Activated CD4-positive, alpha-beta T cell treated with anti-CD3 and anti-CD28 coated beads, Interleukin-2, amount 50 U/mL, for 1 hour (primary cell): ENCODE measurements around the gene CACNA2D1.

ENCODE experiments used
- DNase-seq: peaks from one replicate; pipeline ENCODE4 v3.0.0-alpha.2; 2020

The CACNA2D1 gene

DNA sequence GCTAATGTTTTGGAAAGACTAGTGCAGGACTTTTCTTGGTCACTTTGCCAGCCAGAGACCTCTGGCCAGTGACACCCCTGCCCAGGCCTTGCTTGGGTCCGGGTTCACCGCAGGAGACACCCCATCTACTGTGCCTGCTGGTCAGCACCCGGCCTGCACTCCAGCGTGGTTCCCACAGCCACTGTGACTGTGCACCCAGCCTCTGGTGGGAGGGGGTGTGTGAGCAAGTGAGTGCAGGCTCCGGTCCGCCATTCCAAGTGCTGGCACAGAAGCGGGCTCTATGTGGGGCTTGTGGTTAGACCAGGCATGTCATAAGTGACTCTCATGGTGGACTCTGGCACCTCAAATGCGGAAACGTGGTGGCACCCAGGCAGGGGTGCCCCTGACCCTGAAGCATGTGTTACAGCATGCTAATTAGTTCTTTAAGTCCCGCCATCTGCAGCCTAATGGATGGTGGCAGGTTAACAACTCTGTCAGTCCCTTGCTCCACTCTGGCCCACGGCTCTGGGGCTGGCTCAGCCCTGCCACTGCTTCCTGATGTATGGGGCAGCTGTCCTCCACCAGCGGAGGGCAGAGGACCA is 361.8 kb downstream of the CACNA2D1 start:
- DNase-seq: no peak

DNA sequence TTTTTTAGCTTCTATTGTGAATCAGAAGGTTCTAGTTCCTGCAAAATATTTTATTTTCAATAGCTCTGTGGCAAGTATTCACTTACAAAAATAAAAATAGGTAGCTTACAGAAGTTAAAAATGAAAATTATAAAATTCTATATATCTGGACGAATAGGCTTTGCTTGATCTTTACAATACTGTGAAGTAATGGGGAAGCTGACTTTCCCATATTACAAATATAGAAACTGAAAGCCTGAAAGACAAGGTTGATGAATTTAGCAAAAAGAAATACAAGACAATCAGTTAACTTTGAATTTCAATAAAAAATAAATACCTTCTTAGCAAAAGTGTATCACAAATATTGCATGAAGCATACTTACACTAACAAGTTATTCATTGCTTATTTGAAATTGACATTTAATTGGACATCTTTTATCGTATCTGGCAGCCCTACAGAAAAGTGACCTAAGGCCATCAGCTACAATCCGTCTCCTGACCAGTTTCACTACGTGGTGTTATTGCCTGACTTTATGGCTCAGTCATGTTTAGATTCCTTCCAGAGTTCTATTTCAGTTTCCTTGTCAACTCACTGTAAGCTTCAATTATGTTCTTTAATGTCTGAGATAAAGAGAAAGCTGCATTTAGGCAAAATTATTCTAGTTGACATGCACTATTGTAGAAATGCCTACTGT is 363.2 kb downstream of the CACNA2D1 start:
- no peak for DNase-seq

DNA sequence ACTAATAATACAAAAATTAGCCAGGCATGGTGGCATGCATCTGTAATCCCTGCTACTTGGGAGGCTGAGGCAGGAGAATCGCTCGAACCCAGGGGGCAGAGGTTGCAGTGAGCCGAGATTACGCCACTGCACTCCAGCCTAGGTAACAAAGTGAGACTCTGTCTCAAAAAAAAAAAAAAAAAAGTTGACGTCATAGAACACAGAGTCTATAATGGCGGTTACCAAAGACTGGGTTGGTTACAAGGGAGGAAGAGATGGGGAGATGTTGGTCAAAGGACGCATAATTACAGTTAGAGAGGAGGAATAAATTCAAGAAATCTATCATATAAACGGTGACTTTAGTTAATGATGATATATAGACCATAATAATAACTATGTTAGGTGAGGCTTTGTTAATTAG is 364.1 kb downstream of the CACNA2D1 start:
- no peak for DNase-seq

DNA sequence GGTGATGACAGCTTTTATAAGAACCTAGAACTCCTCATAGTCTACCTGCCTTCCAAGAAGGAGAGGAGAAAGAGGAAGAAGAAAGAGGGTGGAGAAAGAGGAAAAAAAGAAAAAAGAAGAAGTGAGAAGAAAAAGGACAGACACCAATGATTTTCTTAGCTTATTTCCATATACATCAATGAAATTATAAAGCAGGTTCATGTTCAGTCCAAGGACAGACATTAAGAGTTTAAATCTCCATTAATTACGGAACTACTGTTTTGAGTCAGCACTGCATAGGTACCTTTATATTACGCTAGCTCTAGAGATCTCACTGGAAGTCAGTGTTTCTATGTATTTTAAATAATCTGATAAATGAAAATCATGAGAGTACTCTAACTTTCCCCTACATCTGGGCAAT is 364.8 kb downstream of the CACNA2D1 start:
- DNase-seq: no peak

DNA sequence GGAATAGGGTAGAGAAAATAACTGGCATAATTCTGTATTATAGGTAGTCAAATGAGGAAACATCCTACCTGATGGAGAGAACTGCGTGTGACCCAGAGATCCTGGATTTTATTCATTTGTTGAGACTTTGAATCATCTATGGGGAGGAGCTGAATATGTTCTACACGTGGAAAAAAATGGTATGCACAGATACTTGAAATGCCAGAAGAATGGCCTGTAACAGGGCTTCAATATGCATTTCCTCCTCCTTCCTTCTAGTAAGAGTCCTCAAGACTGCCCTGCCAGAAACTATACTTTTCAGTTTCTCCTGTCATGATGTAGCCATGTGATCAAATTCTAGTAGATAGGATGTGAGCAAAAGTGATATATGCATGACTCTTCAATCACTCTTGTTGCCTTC is 372.1 kb downstream of the CACNA2D1 start:
- no peak for DNase-seq

DNA sequence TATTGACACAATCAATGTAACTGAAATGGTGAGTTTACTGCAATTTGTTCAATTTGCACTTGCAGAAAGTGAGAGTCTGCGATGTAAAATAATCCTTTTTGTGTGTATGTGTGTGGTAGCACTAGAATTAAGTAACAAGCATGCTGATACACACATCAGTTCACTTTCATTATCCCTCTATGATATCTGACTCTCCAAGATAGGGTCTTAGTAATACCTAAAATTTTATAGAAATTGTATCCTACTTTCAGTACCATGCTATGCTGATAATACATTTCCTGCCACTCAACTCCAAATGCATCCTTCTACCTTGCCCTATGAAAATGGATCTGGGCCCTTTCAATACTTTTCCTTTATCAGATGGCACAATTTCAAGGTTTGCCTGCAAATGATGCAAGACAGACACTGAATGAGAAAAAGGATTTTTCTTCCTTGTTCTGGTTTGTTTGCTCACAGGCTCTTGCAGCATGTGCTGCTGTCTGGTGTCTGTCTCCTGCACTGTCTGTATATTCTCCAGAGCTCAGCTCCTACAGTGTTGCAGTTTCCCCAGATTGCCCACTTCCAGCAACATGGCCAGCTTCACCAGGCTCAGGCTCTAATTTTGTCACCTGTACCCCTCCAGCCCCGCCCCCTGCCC is 375.8 kb downstream of the CACNA2D1 start:
- DNase-seq: no peak

DNA sequence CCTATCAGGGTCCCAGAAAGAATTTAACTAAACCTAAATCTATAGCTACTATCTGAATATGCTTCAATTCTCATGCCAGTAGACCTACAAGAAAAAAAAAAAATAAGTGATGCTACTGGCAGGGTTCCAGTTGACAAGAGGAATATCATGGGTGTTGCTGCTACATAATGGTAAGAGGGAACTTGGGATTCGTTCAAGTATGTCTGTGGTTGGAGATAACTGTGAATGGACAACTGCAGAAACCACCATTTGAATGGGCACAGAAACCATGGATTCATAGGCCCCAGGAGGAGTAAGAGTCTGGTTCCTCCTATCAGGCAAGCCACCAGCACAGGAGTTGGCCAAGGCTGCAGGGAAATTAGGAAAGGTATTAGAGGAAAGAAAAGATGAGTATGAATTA is 386.1 kb downstream of the CACNA2D1 start:
- DNase-seq: no peak

DNA sequence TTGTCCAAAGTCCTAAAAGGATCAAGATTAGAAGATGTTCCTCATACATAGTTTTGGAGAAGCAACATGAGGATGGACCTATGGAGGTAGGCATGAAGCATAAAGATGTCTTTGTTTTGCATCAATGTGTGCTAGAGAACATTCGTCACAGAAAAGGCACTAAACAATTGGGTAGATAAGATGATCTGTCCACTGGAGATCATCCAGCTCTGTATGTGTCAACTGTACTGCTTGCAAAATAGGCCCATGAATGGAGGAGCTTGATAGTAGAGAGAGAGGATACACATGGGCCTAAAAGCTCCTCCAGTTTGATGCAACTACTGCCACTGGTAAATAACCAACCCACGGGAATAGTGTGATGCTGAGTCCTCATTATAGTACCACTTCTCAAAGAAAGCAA is 387.3 kb downstream of the CACNA2D1 start:
- DNase-seq: no peak

DNA sequence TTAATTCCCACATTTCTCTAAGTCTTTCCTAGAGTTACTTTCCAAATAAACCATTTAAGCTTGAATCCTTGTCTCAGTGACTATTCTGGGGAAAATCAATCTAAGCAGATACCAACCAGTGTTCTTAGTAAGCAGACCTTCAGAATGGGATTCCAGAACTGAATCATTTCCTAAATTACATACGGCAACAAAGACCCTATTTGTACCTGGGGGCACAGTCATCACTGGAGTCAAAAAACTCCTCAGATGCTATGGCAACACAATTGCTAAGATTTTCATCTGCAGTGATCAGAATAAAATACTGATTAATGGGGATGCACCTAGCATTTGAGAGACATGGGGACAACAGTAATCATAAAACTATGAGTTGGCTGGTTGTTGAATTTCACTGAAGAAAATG is 389.0 kb downstream of the CACNA2D1 start:
- DNase-seq: no peak

DNA sequence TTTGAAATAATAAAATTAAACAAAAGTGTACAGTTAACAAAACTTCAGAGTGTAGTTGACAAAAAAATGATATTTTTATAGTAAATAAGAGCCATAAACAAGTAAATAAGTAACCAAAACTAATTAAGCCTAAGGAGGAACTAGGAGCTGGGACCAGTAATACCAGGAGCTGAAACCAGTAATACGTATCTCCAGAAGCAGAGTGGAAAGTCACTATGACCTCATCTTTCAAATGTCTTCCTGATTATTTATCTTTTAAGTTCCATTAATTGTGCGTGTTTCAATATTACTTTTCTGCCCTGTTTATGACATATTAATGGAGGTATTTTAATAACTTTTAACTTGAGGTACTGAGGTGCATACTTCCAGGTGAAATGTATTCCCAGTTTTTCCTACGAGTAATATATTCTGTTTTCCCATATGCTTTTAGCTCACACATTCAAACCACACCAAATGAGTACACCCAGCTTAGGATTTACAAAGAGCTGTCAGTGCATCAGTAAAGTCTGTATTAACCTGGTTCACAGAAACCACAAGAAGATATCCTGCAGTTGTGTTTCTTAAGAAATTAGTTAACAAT is 390.0 kb downstream of the CACNA2D1 start:
- no peak for DNase-seq

DNA sequence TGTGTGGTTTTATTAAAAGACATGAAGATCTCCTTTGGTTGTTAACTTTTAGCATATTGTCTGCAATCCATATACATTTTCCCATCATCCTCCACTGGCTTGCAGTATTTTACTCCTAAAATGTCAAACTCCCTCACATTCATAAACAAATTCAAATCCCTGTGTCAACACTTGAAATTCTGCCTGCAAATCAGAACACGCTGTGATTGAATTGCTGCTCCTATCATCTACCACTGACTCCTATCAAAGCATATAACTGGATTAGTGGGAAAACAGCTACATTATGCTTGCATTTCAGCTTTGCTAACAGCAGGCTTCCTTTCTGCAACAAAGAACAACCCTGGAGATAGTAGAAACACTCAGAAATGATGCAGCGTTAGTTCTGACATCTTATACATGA is 392.0 kb downstream of the CACNA2D1 start:
- no peak for DNase-seq

DNA sequence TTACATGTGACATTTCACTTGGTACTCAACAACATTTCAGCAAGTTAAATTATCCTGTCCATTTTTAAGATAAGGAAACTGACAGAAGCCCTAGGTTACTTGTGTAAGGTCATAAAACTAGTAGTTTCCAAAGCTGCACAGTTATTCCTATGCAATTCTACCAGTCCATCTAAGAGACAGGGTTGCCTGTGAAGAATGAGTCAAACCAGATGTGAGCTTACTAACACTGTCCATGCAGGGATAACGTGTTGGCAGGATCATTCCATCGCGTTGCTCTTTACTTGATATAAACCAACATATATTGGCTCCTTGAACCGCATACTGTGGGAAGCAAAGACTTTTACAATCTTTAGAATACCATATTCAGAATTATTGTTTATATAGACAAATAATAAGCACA is 392.8 kb downstream of the CACNA2D1 start:
- no peak for DNase-seq

DNA sequence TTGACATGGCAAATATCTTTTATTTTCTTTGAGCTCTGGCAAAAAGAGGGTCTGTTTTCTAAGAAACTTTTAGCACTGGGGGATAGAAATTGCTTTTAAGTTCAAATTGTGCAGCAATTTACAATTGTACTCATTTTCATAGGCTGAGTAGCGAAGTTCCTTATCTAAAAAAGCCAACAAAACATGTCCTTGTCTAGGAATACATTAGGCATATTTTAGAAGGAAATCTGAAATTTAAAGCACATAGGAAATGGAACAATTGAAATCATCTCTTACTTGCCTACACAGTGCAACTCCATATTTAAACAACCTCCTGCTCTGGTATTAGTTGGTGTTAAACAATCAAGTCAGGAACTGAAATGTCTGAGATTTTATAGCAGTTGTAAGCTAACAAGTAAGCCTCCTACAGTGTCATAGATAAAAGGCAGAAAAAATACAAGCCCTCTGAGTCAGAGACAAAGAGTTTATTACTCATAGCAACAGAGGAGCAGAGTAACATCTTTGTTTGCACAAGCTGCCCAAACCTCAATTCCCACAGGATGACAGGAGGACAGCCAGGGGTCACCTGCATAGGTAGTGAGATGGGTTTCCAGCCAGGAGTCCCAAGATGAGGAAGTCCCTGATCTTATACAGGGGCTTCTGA is 393.6 kb downstream of the CACNA2D1 start:
- DNase-seq: no peak

DNA sequence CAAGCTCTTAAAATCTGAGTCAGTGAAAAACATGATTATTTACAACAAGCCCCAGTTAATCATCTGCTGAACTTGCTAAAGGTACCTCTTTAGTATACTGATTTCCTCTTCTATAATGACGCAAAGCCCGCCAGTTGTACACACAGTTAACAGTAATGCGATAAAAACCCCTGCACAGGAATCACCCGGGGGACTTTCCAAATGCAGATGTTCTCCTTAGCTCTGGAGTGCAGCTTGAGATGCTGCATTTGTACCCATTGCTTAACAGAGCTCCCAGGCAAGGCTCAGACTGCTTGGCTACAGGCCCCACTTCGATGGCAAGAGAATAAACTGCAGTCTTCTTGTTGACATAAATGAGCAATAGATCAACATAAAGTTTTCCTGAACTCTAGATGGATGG is 394.1 kb downstream of the CACNA2D1 start:
- no peak for DNase-seq

DNA sequence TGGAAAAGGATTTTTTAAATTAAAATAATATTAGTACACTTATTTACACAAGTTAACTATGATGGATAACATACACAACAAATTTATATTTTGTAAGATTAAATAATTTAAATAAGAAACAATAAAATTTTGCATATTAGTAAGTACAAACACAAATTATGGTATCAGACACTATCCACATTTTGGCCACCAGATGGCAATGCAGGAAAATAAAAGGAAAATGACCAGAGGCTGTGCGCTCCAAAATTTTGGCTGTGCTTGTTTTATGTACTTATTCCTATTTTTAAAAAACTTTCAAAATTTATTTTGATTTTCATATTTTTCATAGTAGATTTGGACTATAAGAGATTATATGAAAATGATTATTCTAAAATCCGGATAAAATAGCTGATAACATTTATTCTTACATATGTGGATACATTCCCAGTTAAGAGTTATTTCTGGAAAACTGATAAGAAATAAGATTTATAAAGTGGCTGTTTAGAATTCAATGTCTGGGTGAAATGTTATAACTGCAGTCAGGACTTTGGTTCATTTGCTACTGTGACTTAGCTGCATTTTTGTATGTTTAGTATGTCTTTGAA is 399.0 kb downstream of the CACNA2D1 start:
- DNase-seq: no peak

DNA sequence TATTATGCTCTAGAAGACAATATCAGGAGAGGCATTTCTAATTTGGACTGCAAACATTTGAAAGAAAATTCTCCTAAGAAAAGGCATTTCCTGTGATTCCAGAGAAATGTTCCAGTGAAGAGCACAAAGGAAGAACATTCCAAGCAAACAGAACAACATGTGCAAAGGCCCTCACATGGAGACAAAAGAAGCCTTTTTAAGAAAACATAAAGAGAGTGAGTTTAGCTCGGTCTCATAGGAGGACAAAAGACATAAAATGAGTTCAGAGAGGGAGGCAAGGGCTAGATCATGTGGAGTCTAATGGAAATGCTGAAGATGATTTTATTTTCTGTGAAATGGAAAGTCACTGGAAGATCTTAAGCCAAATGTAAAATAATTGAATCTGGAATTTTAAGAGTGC is 404.0 kb downstream of the CACNA2D1 start:
- DNase-seq: no peak

DNA sequence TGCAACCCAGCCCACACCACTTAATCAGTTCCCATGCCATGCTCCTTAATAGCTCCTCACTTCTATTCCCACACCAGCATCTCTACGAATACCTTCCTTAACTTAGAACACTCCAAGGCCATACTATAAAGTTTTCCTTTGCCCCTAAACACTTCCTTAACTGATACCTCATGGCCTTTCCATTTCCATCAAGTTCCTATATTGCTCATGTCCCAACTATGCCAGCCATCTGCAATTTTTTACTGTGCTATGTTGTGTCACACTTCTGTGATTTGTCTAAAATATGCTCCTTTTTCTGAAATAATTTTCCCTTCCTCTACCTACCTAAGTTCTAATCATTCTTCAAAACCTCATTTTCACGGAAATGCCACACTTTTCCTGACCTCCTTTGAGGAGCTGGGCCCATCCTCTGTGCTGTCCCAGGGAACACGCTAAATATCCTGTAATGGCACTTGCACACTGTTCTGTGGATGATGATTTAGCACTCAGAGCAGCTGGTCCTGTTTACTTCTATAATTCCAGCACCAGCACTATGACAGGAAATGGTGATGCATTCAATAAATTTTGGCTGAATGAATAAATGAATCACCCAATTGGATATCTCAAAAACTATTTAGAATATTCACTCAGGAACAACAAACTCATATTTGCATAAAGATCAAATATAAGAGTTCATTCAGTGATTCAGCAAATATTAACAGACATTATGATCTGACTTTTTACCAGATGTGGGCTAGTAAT is 407.3 kb downstream of the CACNA2D1 start:
- DNase-seq: no peak

DNA sequence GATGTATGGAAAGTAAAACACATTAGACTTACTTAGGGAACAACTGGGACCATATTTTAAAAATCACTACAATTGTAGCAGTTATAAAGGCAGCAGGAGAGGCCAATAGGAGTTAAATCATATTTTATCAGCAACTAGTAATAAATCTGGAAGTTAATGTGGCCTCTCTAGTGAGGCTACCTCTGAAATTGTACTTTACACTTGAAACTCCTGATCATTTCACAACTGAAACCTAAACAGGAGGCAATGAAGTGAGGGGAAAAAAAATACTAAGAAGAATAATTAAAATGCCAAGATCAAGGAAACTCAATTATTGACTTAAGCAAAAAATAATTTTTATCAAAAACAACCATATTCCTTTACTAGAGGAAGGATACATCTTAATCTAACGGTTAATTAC is 408.1 kb downstream of the CACNA2D1 start:
- no peak for DNase-seq

DNA sequence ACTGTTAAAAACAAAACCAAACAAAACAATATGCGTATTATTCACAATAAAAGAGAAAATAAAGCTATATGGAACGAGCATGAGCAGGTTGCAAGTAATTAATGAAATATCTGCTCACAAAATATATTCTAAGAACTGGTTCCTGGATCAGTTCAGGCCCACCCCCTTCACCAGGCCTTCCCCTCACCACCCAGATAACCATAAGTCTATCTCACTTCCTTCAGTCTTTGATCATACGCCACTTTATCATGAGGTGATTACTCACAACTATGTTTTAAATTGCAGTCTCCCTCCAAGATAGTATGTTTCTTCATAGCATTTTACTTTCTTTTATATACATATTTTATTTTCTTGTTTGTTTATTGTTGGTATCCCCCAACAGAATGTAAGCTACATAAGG is 410.7 kb downstream of the CACNA2D1 start:
- DNase-seq: no peak

DNA sequence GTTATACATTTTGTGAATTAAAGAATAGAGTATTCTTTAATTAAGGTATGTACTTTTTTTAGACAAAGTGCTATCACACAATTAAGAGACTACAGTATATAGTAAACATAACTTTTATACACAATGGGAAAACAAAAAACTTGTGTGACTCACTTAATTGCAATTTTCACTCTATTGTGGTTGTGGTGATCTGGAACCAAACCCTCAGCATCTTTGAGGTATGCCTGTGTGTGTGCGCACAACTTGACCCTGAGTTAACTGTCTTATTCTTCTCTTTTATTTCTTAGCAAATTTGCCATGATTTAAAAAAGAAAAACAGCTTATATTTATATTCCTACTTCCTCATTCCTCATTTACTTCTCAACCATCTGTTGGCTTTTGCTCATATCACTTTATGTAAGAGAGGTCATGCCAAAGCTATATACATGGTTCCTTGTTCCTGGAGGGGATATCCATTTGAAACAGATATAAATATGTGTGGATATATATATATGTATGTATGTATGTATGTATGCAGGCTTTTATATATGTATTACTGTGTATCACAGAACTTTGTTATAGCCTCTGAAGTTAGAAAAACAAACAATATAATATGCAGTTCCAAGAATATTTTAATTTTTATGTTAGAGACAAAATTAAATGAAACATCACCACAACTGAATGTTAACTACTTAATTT is 414.2 kb downstream of the CACNA2D1 start:
- DNase-seq: no peak

DNA sequence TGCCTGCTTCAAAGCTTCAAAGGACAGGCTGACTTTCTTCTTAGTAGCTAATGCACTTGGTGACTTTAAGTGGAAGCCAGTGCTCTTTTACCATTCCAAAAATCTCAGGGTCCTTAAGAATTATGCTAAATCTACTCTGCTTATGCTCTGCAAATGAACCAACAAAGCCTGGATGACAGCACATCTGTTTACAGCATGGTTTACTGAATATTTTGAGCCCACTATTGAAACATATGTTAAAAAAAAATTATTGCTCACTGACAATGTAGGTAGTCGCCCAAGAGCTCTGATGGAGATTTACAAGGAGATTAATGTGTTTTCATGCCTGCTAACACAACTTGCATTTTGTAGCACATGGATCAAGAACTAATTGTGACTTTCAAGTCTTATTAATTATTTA is 415.5 kb downstream of the CACNA2D1 start:
- DNase-seq: no peak

DNA sequence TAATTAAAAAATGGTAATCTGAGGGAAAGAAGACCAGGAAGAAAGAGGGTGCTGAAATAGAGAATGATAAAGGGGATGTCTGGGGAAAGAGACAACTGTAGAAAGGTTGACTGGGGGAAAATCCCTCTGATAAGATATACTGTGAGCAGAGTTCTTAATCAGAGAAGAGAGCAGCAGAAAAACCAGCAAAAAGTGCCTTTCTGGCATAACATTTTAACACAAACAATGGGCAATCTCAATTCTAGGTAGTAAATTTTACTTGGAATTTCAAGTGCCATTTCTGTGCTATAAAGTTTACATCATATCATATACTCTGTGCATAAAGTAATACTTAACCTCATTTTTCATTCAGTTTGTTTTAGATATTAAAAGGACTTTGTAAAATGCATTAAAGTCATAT is 421.9 kb downstream of the CACNA2D1 start:
- DNase-seq: no peak
